ENCODE results near the gene GGNBP2.

GGNBP2 gene

DNA sequence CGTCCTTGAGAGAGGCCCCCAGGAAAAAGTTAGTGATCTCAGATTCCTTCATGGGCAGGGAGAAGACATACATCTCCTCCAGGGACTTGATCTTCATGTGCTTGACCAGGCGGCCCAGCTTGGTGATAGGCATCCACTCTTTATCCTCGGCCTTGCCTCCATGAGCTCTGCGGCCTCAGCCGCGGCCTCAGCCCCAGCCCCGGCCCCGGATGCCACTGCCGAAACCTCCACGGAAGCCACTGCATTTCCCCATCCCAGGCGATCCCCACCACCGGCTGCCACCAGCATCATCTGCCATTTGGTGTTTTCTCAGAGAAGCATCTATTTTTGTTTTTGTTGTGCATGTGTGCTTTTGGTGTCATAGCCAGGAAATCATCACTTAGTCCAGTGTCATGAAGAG is 30.3 kb downstream of the GGNBP2 start:
- DNase-seq = no peak

DNA sequence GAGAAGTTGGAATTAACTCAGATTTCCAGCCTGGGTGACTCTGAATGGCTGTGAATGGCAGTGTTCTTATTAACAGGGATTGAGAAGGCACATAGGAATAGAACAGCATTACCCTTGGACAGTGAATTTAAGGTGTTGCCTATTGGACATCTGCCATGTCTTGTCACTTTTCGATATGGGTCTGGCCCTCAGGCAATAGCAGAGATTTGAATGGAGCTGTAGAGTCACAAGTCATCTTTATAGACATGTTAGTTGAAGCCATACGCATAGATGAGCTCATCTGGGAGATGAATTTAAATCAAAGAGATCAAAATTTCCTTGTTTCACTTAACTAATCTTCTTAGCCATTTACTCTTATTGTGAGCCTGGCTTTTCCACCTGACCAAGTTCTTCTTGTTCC is 32.1 kb downstream of the GGNBP2 start:
- DNase-seq = no peak

DNA sequence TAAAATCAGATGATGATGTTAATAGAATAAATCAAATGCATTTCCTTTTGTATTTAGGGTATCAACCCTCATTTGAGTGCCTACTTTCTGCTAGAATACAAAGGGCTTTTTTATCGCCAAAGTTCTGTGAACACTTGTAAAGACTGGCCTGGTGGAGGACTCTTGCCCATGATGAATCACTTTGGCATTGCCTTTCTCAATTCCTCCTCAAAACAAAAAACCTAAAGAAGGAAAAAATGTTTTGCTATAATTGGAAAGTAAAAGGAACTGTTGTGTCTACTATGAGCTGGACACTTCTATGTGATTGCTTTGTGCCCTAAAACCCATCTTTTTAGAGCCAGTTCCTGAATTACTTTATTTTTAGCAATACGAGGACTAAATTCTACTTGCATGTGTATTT is 34.0 kb downstream of the GGNBP2 start:
- no peak for DNase-seq

DNA sequence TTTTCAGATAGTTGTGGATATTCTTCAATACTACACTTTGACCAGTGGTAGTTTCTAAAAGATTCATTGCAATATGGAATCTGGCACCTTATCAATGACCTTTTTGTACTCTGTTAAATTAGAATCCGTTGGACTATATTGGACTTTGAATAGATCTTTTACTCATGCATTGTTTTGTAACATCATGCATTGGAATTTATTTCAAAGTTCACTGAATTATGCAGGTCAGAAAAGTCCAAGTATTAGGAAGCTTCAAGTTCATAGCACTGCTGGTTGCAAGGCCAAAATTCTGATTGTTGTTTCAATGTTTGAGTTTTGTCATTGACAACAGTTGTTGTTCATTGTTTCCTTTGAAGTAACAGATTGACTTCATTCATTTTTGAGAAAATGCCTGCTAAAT is 39.1 kb downstream of the GGNBP2 start:
- no peak for DNase-seq

DNA sequence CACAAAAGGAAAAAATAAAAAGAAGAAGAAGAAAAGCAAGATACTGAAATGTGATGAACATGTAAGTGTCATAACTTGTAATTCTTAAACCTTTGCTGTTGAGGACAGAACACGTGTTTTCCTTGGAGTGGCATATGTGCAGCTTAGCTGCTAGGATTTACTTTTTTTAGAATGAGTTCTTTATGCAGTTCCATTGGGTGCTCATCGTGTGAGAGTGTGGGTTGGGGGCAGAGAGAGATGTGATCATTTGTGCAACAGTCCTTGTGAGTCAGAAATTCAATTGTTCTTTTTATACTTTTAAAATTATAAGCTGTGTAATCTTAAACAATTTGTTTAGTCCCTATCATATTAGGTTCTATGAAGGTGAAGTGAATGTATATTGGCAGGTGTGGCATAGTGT is 41.4 kb downstream of the GGNBP2 start:
- DNase-seq = no peak

DNA sequence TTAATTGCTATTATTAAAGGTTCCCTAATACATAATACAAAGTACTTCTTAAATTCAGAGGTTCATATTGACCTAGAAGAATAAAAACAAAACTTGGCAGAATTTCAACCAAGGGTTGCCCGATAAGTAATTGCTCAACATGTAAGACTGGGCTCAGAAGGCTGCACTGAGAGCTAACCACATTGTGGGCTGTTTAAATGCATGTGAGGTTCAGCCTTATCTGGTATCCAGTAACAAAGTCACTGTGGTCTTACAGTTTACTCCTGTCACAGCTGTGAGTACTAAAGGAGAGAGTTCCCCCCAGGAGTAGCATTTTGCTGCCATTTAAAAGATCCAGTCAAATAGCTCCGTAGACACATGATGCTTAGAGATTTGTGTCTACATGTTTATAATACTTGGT is 45.4 kb downstream of the GGNBP2 start:
- DNase-seq = no peak

DNA sequence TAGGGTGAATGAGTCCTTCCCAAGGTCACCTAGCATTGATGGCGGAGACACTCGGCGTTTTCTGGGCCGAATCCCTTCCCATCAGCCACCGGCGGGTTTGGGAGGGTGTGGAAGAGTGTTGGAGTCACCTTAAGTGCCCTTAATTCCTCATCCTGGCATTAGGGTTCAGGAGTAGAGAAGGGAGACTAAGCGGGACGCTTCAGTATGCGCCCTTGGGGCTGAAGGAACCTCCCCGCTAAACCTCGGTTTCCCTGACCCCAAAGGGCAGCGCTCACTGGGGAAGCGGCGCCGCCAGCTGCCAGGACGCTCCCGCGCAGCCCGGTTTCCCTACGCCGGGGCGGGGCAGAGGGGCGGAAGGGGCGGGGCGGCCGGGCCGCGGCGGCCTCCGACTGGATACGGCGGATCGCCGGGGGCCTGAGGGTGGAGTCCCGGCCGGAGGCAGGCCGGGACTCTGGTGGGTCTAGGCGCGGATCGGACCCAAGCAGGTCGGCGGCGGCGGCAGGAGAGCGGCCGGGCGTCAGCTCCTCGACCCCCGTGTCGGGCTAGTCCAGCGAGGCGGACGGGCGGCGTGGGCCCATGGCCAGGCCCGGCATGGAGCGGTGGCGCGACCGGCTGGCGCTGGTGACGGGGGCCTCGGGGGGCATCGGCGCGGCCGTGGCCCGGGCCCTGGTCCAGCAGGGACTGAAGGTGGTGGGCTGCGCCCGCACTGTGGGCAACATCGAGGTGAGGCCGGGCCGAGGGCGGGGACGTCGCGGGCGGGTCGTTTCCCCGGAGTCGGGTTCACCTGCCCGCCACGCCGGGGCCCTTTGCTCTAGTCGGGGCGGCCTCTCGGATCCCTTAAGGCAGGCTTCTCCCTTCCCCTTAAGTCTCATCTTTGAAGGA is 47.0 kb downstream of the GGNBP2 start, which contains the start of gene DHRS11:
DHRS11 (plus strand) TSS at position 446 of the 882 bp plus-strand sequence; CDS start at position 577, 131 bp downstream.
- peak; percentile 94 for DNase-seq

DNA sequence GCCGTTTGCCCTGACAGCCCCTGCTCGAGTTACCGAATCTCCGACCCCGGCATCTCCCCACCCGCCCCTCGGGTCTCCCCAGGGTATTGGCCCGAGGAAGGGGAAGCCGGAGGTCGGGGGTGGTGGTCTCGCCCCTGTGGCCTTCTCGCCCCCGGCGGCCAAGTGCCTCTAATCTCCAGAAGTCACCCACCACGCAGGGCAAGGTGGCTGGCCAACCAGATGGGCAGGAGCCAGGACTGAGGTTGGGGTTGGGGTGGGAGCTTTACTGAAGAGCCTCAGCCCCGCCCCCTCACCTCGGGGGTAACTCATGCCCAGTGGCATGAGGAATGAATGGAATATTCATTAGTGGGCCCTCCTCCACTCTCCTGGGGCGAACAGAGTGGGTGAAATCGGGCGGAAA is 47.6 kb downstream of the GGNBP2 start:
- DNase-seq = no peak

DNA sequence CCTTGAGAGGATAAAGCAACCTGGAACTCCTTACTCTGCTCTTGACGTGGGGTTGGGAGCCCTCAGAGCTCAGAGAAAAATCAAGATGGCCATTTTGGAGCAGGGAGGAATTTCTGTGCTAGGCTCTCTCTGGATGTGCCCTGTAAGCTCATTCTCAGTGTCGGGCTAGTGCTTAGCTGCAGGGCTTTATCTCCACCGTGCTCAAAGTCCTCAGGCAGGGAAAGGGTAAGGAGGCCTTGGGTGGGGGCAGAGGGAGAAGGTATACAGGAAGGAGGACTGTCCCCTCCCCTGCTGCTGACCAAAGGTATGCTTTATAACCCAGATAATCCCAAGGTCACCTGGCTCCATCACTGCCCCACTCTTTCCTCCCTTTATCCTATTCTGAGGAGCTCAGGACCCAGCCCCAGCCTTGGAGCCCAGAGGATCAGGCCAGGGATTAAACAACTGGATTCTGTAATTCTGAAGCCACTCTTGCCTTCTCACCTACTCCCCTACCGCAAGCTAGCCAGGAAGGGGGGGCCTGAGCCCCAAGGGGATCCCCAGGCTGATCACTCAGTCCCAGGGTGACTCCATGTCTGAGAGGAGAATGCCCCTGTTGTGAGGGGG is 48.1 kb downstream of the GGNBP2 start:
- DNase-seq = no peak

DNA sequence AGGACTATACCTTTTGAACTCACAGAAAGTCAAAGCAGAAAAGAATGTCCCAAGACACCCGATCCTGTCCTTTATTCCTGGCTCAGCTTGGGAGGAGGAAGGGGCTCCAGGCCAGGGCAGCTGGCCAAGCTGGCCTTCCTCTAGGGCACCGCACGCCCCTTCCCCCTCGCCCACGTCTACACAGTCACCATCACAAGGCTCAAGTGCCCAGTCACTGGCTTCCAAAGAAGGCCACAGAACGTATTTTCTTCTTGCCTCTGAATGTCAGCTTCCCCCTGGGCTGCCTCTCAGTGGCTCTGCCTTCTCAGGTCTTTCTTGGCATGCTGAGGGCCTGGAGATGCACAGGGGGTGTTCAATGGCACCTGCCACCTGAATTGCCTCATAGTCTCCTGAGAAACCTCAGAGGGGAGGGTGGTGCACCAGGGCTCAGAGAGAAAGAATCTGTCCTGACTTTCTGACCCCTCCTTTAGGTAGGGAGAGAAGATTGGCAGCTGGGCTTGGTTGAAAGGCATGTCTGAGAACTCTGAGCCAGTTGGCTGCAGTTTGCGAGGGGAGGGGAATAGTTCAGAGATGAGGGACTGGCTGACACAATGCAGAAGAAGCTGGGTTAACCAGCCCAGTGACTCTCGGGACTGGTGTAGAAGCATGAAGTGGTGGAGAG is 49.1 kb downstream of the GGNBP2 start:
- no peak for DNase-seq

DNA sequence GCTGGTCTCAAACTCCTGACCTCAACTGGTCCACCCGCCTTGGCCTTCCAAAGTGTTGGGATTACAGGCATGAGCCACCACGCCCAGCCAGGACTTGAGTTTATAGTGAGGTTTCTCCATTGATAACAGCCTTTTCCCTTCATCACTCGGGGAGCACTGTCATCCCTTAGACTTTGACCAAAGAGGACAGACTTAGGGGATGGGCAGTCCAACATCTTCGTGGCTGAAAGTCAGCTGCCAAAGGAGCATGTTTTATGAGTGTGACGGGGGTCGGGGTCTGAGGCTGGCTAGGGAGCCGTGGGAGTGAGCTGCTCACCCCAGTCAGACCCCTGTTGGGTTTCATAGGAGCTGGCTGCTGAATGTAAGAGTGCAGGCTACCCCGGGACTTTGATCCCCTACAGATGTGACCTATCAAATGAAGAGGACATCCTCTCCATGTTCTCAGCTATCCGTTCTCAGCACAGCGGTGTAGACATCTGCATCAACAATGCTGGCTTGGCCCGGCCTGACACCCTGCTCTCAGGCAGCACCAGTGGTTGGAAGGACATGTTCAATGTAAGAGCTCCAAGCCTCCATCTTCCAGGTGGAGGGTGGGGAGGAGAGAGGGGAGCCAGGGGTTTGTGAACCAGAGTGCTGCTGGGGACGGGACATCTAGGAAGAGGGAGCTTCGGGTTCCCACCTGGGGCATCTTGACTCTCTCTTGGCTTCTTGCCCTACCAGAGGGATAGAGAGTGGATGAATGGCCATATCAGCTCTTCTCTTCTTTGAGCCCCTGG is 50.1 kb downstream of the GGNBP2 start:
- DNase-seq = no peak

DNA sequence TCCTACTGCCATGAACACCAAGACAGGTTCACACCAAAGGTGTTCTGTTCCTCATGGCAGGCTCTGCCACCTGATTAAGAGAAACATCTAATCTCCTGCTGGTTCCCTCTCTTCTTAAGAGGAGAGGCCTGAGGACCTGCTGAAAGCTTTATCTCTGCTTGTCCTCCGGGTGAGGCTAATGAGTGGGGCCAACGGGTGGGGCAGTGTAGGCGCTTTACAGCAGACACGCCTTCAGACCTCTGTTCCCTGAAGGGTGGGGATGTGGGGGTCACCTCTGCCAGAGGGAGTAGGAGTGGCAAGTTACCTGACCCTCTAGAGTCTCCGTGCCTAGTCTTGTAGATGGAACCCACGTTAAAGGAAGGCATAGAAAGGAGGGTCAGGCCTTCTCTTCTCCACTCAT is 52.5 kb downstream of the GGNBP2 start:
- DNase-seq = peak; percentile 54

DNA sequence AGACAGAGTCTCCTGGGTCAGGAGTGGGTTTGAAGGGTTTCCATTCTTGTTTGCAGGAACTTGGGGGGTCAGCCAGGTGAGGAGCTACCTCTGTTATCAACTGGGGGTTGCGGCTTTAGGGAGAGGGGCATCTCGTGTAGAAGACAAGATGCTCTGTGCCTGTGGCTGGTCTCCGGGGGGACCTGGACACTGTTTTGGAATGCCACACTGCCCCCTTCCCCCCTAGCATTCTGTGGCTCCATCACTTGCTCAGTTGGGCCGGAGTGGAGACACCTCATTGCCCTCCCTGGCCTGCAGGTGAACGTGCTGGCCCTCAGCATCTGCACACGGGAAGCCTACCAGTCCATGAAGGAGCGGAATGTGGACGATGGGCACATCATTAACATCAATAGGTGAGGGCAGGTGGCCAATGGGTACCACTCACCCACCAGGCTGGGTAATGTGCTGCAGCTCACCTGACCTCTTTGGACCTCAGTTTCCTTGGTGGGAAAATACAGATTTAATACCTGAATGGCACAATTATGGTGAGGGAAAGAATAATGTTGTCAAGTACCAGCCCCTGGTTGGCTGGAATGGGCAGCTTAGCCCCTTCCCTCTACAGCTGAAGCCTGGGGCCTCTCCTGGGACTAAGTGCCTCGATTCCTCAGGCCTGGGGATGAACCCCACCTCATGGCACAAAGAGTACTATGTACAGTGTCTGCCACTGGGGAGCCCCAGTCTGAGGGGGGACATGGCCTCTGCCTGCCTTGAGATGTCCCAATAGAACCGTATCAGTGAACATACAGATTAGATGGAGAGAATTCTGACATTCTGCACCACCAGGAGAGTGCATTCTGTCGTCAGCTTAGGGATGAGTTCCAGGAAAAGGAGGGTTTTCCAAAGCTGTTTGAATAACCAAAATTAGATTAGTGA is 53.4 kb downstream of the GGNBP2 start:
- DNase-seq = no peak

DNA sequence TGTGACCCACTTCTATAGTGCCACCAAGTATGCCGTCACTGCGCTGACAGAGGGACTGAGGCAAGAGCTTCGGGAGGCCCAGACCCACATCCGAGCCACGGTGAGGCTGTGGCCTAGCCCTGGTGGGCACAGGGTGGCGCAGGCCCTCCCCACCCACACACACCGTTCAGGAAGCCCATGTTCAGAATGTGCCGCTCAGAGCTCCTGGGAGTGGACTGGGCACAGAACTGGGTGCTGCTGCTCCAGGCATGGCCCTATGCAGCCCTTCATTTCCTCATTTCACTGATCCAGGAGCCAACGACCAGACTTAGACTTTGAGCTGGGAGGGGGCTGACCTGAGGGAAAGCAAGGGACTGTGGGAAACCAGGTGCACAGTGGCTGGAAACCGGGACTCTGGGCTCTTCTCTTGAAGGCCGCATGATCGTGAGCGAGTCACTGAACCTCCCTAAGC is 54.3 kb downstream of the GGNBP2 start:
- peak; percentile 24 for DNase-seq

DNA sequence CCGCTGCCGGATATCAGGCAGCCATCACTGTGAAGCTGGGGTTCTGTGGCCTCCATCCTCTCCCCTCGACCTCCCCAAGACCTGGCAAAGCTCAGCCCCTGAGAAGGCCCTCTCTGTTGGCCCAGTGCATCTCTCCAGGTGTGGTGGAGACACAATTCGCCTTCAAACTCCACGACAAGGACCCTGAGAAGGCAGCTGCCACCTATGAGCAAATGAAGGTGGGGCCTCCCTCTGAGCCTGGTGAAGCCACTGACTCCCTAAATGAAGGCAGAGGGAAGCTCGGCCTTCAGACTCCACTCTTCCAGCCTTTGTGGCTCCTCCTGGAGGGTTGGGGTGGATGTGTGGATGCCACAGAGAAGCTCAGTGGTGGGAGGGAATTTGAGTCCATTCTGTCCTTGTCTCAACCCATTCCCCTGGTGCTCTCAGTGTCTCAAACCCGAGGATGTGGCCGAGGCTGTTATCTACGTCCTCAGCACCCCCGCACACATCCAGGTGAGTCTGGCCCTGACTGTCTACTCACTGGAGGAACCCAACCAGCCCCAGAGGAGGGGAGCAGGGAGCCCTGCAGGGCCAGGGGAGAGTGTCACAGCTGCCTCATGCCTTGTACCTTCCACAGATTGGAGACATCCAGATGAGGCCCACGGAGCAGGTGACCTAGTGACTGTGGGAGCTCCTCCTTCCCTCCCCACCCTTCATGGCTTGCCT is 55.0 kb downstream of the GGNBP2 start:
- peak; percentile 50 for DNase-seq

DNA sequence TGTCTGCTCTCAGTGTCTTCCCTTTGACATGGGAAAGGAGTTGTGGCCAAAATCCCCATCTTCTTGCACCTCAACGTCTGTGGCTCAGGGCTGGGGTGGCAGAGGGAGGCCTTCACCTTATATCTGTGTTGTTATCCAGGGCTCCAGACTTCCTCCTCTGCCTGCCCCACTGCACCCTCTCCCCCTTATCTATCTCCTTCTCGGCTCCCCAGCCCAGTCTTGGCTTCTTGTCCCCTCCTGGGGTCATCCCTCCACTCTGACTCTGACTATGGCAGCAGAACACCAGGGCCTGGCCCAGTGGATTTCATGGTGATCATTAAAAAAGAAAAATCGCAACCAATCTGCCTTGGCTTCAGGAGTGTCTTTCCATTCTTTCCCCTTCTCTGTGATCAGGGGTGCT is 55.7 kb downstream of the GGNBP2 start:
- DNase-seq = peak; percentile 50

DNA sequence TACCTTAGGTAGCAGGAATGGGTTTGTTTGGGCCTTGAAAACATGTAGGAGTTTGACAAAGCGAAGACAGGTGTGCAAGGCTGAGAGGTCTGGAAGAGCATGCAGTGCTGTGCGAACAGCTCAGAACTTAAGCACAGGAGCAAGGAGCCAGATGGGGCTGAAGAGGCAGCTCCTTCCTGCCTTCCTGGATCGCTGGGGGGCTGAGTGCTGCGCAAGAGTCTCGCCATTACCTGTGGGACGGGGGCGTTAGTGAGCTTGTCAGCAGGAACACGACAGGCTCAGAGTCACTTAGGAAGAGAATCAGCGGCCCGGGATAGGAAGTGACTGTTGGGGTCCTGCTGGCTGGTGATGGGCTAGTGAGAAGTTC is 56.2 kb downstream of the GGNBP2 start:
- DNase-seq = no peak

DNA sequence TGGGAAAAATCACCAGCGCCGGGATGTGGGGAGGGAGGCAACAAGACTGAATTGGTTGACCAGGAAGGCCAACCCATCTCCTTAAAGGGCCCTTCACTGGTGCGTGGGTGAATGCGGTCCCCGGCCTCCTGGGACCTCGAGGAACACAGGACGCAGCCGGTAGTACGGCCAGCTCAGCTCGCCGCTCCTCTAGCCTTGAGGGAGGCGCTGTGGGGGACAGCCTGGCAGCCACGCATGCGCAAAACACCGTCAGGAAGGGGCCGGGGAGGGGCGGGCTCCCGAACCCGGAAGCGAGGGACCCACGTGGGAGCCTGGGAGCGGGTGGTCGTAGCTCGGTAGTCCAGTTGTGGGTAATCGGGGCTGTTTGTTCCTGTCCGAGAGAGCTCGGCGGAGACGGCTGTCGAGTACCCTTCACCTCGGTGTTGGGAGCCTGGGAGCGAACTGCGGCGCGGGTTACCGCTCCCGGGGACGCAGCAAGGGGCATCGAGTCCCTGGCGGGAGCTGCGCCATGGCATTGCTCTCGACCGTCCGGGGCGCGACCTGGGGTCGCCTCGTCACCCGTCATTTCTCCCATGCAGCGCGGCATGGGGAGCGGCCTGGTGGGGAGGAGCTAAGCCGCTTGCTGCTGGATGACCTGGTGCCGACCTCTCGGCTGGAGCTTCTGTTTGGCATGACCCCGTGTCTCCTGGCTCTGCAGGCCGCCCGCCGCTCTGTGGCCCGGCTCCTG is 56.7 kb downstream of the GGNBP2 start, which contains the start of gene MRM1:
MRM1 (plus strand) TSS at position 281 of the 727 bp plus-strand sequence; CDS start at position 509, 228 bp downstream.
- peak; percentile 96 for DNase-seq

DNA sequence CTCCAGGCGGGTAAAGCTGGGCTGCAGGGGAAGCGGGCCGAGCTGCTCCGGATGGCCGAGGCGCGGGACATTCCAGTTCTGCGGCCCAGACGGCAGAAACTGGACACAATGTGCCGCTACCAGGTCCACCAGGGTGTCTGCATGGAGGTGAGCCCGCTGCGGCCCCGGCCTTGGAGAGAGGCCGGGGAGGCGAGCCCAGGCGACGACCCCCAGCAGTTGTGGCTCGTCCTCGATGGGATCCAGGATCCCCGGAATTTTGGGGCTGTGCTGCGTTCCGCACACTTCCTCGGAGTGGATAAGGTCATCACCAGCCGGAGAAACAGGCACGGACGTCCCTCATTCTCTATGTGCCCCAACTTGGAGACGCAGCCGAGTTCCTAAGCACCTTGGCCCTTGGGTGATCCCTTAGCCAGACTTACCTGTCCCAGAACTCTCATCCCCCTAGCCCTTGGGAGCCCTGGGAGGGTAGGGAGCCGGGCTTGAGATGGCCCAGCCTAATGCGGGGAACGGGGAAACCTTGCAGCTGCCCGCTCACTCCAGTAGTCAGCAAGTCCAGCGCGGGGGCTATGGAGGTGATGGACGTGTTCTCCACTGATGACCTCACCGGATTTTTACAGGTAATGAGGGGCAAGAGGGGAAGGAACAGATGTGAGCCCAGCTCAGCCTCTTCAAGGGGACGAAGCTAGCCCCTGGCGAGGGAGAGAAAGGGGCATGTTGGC is 57.5 kb downstream of the GGNBP2 start:
- DNase-seq = peak; percentile 65

DNA sequence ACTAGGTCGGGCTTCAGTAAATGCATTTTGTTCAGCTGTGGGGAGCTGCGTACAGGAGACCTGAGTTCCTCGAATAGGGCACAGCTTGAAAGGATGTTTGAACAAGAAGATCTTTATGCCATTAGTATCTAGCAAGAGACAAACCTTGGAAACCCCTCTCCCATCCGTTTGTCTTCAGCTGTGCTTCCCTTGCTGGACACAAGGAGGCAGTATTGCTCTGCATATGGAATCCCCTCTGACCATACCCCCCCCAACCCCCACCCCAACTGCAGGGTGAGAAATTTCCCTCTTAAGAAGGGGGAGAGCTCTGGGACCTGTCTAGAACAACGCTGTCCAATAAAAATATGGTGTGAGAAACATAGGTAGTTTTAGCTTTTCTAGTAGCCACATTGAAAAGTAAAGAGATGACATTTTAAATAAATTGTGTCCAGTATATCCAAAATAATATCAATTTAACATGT is 58.2 kb downstream of the GGNBP2 start:
- DNase-seq = peak; percentile 86
